ENCODE measurements around the gene GINS2. TPM values are rescaled to one million over a fixed set of nuclear protein-coding genes. Genes with fewer than 3 reads are reported as not detected.

Gene GINS2
- total RNA-seq, 1 experiment from 2014 or later, result 53.3 TPM

- H3K4me3 ChIP-seq (replicated peaks in 1 of 2; ENCODE audit: low read depth in 1 of 2, low read length in 2 of 2), result no peak overlapping the region
- H2AFZ ChIP-seq (ENCODE audit: low read depth, low read length, poor library complexity, severe bottlenecking), result no peak overlapping the region
- H3K27me3 ChIP-seq (ENCODE audit: insufficient read depth, low read length), result no peaks in the 10 kb centered on the region
- no peaks in the 10 kb centered on the region for H3K4me1 ChIP-seq (ENCODE audit: control insufficient read depth in 1 of 2, insufficient read depth in 2 of 2, low read length in 2 of 2)
- H3K27ac ChIP-seq (ENCODE audit: low read depth, low read length), result no peak overlapping the region
- H4K20me1 ChIP-seq (ENCODE audit: insufficient read depth), result no peaks in the 10 kb centered on the region
- ChIA-PET POLR2A (interaction anchor here (1.1 kb wide), 1 partner anchor 11 kb away, joined by 3 read pairs; no protein-coding TSS in a partner anchor), CTCF (no interaction called here), RAD21 (ENCODE audit: low non-redundant PET in 1 of 2, low total read pairs in 2 of 2, uncharacterized antibody in 2 of 2, unreplicated experiment in 2 of 2) (no interaction called here)
- peaks cover 16% of the 10 kb centered on the region for H3K79me2 ChIP-seq (ENCODE audit: insufficient read depth, low read length)
- DNase-seq (ENCODE audit: low read depth, low spot score), result no peak
- intact Hi-C loops (cut with micrococcal nuclease), result no loop called here
- no peak overlapping the region for H3K4me2 ChIP-seq (ENCODE audit: low read length)
- no peaks in the 10 kb centered on the region for H3K9me3 ChIP-seq (ENCODE audit: control insufficient read depth in 1 of 2, insufficient read depth in 1 of 2, low read depth in 1 of 2, low read length in 2 of 2)
- no peaks in the 10 kb centered on the region for H3K9me2 ChIP-seq (ENCODE audit: insufficient read depth)
- H3K36me3 ChIP-seq (ENCODE audit: control insufficient read depth in 1 of 2, insufficient read depth in 2 of 2, low read length in 2 of 2), result peaks cover 52 to 68% of the 10 kb centered on the region in 2 experiments
- ATAC-seq, result no peak
- no peak overlapping the region for H3K9ac ChIP-seq (ENCODE audit: low read length)
- no TSS peak for BruUV-seq (replicated peaks)
- TF ChIP-seq ZFX (IDR thresholded peaks at IDR 0.05), result no peak
- TF ChIP-seq CEBPB (IDR thresholded peaks at IDR 0.05; ENCODE audit: low read depth), result no peak
- no peak for TF ChIP-seq CTCF (IDR thresholded peaks at IDR 0.05 in 2 of 3, conservative IDR thresholded peaks at IDR 0.05 in 1 of 3; ENCODE audit: borderline replicate concordance in 1 of 3, insufficient read depth in 1 of 3, low read depth in 2 of 3, low read length in 2 of 3)
- no peak for TF ChIP-seq TCF7L2 (IDR thresholded peaks at IDR 0.05; ENCODE audit: borderline replicate concordance, extremely low read depth, insufficient read depth, insufficient read length)
- TF ChIP-seq EZH2phosphoT487 (IDR thresholded peaks at IDR 0.05; ENCODE audit: borderline replicate concordance), result no peak
- no peak for TF ChIP-seq POLR2A (IDR thresholded peaks at IDR 0.05; ENCODE audit: borderline replicate concordance, extremely low read depth, insufficient read depth, insufficient read length)
- TF ChIP-seq CBX3 (IDR thresholded peaks at IDR 0.05; ENCODE audit: low read depth), result no peak
- TF ChIP-seq YY1 (IDR thresholded peaks at IDR 0.05; ENCODE audit: extremely low read depth, insufficient replicate concordance, low read depth, low read length), result no peak
- TF ChIP-seq ELF1 (IDR thresholded peaks at IDR 0.05; ENCODE audit: borderline replicate concordance, low read depth), result no peak
- TF ChIP-seq FOSL1 (IDR thresholded peaks at IDR 0.05; ENCODE audit: low read depth), result no peak
Measured at GRCh38 chr16:85678821-85679220, 9.9 kb downstream of the GINS2 start.
